D721Med (cell line): ENCODE measurements around the gene BLCAP.
"Not testable (repeated sequence)": the region's sequence is repeated elsewhere in the genome, so short reads cannot be mapped to it uniquely, and the experiment has no call there.

Source experiments
- DNase-seq: peaks from one replicate; pipeline ENCODE4 v3.0.0; 2011; ENCODE audit warnings: low spot score; ENCODE audit not compliant: insufficient read length
- FAIRE-seq: peaks from 2 replicates; lab custom pipeline; 2011; peaks lifted over from hg19 to GRCh38; lab: Jason Lieb, UNC
- CTCF ChIP-seq: IDR thresholded peaks from 2 replicates; pipeline ENCODE4 v1.5.1; 2012; ENCODE audit warnings: mild to moderate bottlenecking, control low read depth; ENCODE audit not compliant: insufficient read depth; ENCODE audit errors: missing control alignments

Gene BLCAP

GRCh38 chr20:37556538-37556937 lies 28.9 kb upstream of the BLCAP start:
- no peak for DNase-seq
- TF ChIP-seq CTCF, result no peak
- FAIRE-seq, result no peak

GRCh38 chr20:37554721-37555298 lies 27.1 kb upstream of the BLCAP start:
- not testable (repeated sequence) for FAIRE-seq, DNase-seq

GRCh38 chr20:37552415-37552814 lies 24.7 kb upstream of the BLCAP start:
- no peak for DNase-seq
- TF ChIP-seq CTCF, result no peak
- FAIRE-seq, result no peak

- DNase-seq, FAIRE-seq: not testable (repeated sequence)
Measured at GRCh38 chr20:37551660-37552059, 24.0 kb upstream of the BLCAP start.

GRCh38 chr20:37550101-37550920 lies 22.6 kb upstream of the BLCAP start:
- DNase-seq, FAIRE-seq: not testable (repeated sequence)

- no peak for FAIRE-seq
- TF ChIP-seq CTCF, result no peak
- no peak for DNase-seq
Measured at GRCh38 chr20:37547912-37548311, 20.2 kb upstream of the BLCAP start.

- no peak for TF ChIP-seq CTCF
- FAIRE-seq (no peak), DNase-seq (no peak)
Measured at GRCh38 chr20:37545516-37545915, 17.8 kb upstream of the BLCAP start.

GRCh38 chr20:37544386-37544785 lies 16.7 kb upstream of the BLCAP start:
- DNase-seq (no peak), FAIRE-seq (no peak)
- no peak for TF ChIP-seq CTCF
